ENCODE results near the gene SMARCAL1. TPM values are rescaled to one million over a fixed set of nuclear protein-coding genes. Genes with fewer than 3 reads are reported as not detected.

Gene SMARCAL1
- total RNA-seq, 1 experiment from 2014 or later, result 40.5 TPM

DNA sequence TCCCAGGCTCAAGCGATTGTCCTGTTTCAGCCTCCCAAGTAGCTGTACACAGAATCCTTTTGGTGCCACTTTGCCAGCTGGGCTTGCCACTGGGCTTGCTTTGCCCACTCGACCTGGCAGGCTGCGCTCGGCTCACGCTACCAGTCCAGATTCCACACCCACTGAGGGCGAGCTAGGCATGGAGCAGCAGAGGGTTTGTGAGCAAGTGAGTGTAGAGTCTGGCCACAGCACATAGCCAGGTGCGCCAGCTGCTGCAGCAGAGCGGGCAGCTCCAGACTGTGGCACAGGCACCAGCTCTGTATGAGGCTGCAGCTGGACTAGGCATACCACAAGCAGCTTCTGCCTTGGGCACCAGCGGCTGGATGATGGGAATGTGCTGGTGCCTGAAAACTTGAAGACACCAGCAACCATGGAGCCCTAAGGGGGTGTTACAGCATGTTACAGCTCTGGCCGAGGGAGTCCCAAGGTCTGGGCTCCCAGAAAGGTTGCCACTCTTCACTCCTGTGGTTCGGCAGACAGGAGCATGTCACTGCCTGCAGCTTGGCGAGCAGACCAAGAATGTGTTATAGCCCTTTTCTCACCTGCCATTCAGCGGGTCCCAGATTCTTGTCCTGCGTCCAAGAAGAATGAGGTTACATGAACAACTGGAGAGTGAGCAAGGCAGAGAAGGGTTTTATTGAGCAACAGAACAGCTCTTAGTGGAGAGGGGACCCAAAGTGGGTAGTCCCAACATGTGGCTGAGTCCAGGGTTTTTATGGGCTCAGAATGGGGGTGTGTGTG, 12.9 kb downstream of the SMARCAL1 start:
- Histone ChIP-seq H3K27me3 (ENCODE audit: insufficient read depth, low read depth) (no peaks in the 10 kb centered on the region), H3K4me2 (no peak overlapping the region), H3F3A (ENCODE audit: insufficient read depth, low read depth) (no peaks in the 10 kb centered on the region; the same call in 1 of the 2 replicates), H3K79me2 (ENCODE audit: low read depth) (no peaks in the 10 kb centered on the region), H2AFZ (no peak overlapping the region), H4K20me1 (ENCODE audit: insufficient read depth) (no peaks in the 10 kb centered on the region), H3K4me3 (no peak overlapping the region), H3K27ac (no peak overlapping the region), H3K4me1 (replicated peaks; ENCODE audit: insufficient read depth) (no peaks in the 10 kb centered on the region), H3K9me3 (ENCODE audit: insufficient read depth, low read depth) (no peaks in the 10 kb centered on the region), H3K36me3 (ENCODE audit: low read depth) (peaks cover 15% of the 10 kb centered on the region), H3K9me2 (ENCODE audit: insufficient read depth) (no peaks in the 10 kb centered on the region)
- intact Hi-C loops (cut with micrococcal nuclease; ENCODE audit: unreplicated experiment), result no loop called here
- TF ChIP-seq, protein P1, sequence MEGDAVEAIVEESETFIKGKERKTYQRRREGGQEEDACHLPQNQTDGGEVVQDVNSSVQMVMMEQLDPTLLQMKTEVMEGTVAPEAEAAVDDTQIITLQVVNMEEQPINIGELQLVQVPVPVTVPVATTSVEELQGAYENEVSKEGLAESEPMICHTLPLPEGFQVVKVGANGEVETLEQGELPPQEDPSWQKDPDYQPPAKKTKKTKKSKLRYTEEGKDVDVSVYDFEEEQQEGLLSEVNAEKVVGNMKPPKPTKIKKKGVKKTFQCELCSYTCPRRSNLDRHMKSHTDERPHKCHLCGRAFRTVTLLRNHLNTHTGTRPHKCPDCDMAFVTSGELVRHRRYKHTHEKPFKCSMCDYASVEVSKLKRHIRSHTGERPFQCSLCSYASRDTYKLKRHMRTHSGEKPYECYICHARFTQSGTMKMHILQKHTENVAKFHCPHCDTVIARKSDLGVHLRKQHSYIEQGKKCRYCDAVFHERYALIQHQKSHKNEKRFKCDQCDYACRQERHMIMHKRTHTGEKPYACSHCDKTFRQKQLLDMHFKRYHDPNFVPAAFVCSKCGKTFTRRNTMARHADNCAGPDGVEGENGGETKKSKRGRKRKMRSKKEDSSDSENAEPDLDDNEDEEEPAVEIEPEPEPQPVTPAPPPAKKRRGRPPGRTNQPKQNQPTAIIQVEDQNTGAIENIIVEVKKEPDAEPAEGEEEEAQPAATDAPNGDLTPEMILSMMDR (conservative IDR thresholded peaks at IDR 0.05), result no peak
- TF ChIP-seq EZH2 (IDR thresholded peaks at IDR 0.05; ENCODE audit: low read depth), result no peak
- no TSS peak for BruUV-seq (replicated peaks)
- POLR2A ChIA-PET (ENCODE audit: unreplicated experiment), result interaction anchor here (0.7 kb wide), 1 partner anchor 275 kb away, joined by 4 read pairs; no protein-coding TSS in a partner anchor
- DNase-seq, result no peak
- CTCF ChIA-PET, result no interaction called here

DNA sequence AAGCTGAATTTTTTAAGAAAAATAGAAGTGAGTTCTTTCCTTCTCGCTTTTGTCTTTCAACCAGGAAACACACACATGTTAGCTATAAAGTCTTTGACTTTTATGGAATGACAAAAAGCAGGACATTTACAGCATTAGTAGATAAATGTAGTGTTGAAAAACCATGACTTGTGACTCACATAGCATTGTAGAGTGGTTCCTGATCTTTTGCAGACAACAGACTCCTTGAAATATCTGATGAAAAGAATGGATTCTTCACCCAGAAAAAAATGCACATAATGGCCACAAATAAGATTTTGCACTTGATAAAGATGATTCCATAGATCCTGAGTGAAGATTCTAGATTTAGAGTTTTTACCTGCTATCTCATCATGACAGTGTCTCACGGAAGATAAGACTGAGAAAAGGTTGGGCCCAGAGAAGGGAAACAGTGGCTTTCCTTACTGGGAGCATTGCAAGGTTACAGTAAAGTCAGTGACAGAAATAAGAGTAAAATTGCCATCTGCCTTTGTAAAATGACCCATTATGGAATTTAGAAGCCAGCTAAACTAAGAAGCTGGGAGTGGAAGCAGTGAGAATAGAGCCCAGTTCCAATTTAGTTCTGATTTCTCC, 14.0 kb downstream of the SMARCAL1 start:
- H3K79me2 ChIP-seq (ENCODE audit: low read depth), result no peaks in the 10 kb centered on the region
- H3K4me2 ChIP-seq, result no peak overlapping the region
- no peaks in the 10 kb centered on the region for H3K9me3 ChIP-seq (ENCODE audit: insufficient read depth, low read depth)
- ChIA-PET POLR2A (ENCODE audit: unreplicated experiment) (interaction anchor here (0.5 to 0.6 kb wide), 2 partner anchors 312 to 1173 kb away, joined by 3 read pairs; no protein-coding TSS in a partner anchor), CTCF (no interaction called here)
- H2AFZ ChIP-seq, result no peak overlapping the region
- intact Hi-C loops (cut with micrococcal nuclease; ENCODE audit: unreplicated experiment), result no loop called here
- no peaks in the 10 kb centered on the region for H4K20me1 ChIP-seq (ENCODE audit: insufficient read depth)
- H3K36me3 ChIP-seq (ENCODE audit: low read depth), result peaks cover 15% of the 10 kb centered on the region
- no peaks in the 10 kb centered on the region for H3K27me3 ChIP-seq (ENCODE audit: insufficient read depth, low read depth)
- TF ChIP-seq EZH2 (IDR thresholded peaks at IDR 0.05; ENCODE audit: low read depth), result no peak
- TF ChIP-seq, protein P1 (conservative IDR thresholded peaks at IDR 0.05), result no peak
- H3K9me2 ChIP-seq (ENCODE audit: insufficient read depth), result no peaks in the 10 kb centered on the region
- no TSS peak for BruUV-seq (replicated peaks)
- no peak overlapping the region for H3K4me3 ChIP-seq
- DNase-seq, result no peak
- H3K4me1 ChIP-seq (replicated peaks; ENCODE audit: insufficient read depth), result no peaks in the 10 kb centered on the region
- no peak overlapping the region for H3K27ac ChIP-seq
- H3F3A ChIP-seq (ENCODE audit: insufficient read depth, low read depth), result no peaks in the 10 kb centered on the region; the same call in 1 of the 2 replicates

- Histone ChIP-seq H3K9me3 (ENCODE audit: insufficient read depth, low read depth) (no peaks in the 10 kb centered on the region), H3K4me1 (replicated peaks; ENCODE audit: insufficient read depth) (no peaks in the 10 kb centered on the region), H3F3A (ENCODE audit: insufficient read depth, low read depth) (no peaks in the 10 kb centered on the region; the same call in 1 of the 2 replicates), H3K9me2 (ENCODE audit: insufficient read depth) (no peaks in the 10 kb centered on the region), H3K4me3 (no peak overlapping the region), H3K4me2 (no peak overlapping the region), H3K79me2 (ENCODE audit: low read depth) (no peaks in the 10 kb centered on the region), H3K27ac (no peak overlapping the region), H3K36me3 (ENCODE audit: low read depth) (peaks cover 15% of the 10 kb centered on the region), H3K27me3 (ENCODE audit: insufficient read depth, low read depth) (no peaks in the 10 kb centered on the region), H4K20me1 (ENCODE audit: insufficient read depth) (no peaks in the 10 kb centered on the region), H2AFZ (no peak overlapping the region)
- TF ChIP-seq, protein P1 (conservative IDR thresholded peaks at IDR 0.05), result no peak
- no peak for TF ChIP-seq EZH2 (IDR thresholded peaks at IDR 0.05; ENCODE audit: low read depth)
- peak in 1 of 2 experiments; percentile 4 for DNase-seq
- ChIA-PET CTCF (no interaction called here), POLR2A (ENCODE audit: unreplicated experiment) (interaction anchor here (0.6 to 0.7 kb wide), 2 partner anchors 22 to 1173 kb away, joined by 3 to 4 read pairs; no protein-coding TSS in a partner anchor)
- intact Hi-C loops (cut with micrococcal nuclease; ENCODE audit: unreplicated experiment), result no loop called here
- BruUV-seq (replicated peaks), result no TSS peak
These were observed 14.7 kb downstream of the SMARCAL1 start for GRCh38 chr2:216426938-216427337.

All from PC-9 (cell line).